Activated CD4-positive, alpha-beta T cell treated with anti-CD3 and anti-CD28 coated beads, Interleukin-2, amount 50 U/mL, for 24 hours (primary cell): ENCODE data around the gene MN1.

Experiments used
- DNase-seq, 2 donors: peaks; one replicate each; pipeline ENCODE4 v3.0.0-alpha.2; 2020; ENCODE audit warnings: low read depth in 1 of 2, low spot score in 1 of 2

The MN1 gene

DNA sequence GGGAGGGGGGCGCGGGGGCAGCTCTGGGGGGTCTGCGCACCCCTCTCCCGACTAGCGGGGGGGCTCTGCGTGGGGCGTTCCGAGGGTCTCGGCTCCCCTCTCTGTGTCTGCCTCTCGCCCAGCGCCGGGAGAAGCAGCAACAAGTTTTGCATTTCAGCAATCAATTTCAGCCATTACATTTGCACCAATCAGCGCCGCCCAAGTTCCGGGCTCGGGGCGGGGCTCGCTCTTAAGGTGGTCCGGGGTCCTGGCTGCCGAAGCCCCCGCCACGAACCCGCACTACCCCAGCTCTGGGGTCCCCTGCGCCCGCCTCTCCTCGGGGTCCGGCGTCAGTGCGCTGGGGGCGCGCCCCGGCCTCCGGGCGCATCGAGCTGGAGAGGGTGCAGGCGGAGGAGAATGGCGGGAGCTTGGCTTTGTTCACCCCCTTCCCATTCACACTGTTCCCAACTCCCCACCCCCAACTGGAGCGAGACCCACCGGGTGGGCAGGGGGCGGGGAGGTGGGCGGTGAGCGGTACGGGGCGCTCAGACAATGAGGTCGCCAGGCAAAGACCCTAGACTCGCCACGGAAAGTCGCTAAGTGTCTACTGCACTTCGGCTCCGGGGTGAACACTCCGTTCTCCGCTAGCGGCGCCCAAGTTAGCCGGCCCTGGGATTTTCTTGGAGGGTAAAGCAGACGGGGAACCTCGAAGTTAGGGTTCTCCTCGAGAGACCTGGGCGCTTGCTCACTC, at the start of gene MN1:
Gene MN1, minus strand, starts transcription at position 141 of the 730 bp plus-strand sequence. CDS start 1,213 bp downstream, outside the sequence.
- peak; percentile 31 to 35 for DNase-seq

DNA sequence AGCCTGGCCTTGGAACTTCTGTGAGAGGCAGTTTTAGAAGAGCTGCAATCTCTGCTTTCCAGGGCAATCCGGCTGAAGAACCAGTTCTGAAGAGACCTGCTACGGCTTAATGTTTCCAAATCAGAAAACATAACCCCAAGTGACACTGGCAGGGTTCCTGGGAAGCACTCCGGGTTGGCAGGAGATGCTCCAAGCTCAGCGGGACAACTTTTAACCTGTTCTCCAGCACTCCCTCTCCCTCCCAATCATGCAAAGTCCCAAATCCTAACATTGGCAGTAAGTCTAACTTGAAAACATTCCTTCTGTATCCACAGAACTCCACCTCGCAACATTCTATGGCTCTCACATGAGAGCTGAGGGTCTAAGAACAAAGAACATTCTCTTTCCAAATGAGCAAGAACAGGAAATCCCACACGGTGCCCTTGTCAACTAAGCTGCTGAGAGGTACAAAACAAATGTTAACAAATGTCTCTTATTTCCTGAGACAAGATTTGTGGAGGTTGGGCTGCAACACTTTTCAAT, 48.5 kb upstream of the MN1 start:
- DNase-seq, result no peak

DNA sequence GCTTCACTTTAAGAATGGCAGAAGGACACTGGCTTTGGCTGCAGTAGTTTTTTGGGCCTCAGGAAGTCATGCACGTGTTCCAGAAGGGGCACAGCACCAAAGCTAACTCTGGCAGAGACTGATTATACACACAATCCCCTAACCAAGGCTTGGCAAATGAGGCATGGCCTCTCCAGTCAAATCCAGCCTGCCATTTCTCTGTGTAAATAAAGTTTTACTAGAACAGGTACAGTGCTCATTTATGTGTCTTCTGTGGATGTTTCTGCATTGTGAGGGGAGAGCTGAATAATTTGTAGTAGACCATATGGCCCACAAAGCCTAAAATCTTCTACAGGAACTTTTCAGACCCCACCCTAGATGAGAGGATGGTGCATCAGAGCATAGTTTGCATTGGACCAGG, 46.4 kb upstream of the MN1 start:
- no peak for DNase-seq

DNA sequence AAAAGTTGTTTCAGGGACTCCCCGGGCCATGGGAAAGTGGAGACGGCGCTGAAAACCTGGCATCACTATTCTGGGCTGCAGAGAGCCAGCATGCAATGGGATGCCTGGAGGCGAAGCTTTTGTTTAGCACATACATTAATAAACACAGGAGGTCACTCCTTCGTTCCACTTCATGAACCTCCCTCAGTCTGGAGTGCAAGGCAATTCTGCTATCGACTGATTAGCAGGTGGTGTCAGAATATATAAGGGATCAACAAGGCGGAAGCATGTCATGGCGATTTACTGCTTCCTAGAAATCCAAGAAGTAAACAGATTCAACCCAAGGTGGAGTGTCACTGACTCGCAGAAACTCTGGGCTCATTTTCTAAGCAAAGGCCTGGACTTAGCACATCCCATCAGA, 45.4 kb upstream of the MN1 start:
- DNase-seq, result no peak

DNA sequence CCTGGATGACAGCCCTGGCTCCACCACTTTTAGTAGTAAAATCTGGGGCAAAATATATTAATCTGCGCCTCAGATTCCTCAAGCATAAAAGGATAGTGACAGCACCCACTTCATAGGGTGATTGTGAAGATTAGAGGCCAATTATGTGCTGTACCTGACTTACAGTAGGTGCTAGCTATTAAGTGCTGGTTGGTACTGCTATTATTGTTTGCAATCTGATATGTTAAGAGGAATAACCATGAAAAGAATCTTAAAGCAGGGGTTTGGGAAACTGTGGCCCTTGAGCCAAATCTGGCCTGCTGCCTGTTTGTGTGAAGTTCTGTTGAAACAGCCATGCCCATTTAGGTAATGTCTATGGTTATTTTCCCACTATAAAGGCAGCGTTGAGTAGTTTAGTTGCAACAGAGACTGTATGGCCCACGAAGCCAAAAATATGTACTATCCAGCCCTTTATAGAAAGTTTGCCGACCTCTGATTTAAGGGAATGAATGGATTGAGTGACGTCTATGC, 44.7 kb upstream of the MN1 start:
- no peak for DNase-seq

DNA sequence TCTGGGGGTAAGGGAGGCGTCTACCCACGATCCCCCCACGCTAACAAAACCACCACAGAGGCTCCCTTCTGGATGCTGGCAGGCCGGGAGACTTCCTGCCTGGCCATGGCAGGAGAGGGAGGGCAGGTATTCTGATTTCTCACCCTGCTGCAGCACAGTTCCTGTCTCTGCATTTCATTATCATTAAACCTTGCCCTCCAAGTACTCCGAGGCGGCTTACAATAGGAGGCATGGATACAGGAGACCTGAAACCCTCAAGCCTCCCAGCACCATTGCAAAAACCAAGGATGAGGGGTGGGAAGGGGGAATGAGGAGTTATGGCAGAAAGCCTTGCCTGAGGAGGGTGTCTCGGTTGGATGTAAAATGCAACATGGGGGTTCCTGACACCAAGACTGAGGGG, 44.1 kb upstream of the MN1 start:
- no peak for DNase-seq

DNA sequence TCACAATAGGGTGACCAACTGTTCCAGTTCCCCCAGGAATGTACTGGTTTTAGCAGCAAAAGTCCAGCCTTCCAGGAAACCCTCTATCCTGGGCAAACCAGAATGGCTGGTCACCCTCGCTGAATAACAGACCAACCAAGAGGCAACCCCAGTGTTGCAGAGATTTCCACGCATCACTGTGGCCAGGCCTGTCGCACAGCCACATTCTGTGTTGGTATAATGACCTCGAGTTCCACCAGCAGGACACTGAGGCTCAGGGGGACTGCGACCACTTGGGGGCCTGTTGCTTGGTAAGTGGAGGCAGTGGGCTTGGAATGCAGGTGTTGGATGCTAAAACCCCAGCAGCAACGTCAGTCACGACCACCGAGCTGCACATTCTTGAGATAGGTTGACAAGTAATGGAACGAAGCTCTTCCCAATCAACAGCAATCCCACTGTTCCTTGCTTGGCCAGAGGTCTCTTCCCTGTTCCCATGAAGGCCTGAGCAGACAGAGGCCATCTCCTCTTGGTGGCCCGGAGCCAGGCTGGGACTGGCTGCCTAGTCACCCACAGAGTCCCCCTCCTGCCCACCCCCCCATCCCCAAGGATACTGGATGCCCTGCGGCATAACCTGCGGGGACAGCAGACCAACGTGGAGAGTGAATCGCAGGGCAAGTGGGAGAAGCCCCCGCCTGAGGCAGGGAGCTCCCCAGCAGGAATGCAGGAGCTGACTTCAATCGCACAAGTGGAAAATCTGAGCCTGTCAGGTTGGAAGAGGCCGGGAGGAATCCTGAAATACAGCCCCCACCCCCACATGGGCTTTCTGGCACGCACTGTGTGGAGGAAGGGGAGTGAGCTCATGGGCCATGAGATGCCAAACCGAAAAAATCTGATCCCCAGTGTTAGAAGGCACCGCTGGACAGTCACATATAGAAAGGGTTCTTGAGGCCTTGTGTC, 43.4 kb upstream of the MN1 start:
- no peak for DNase-seq

DNA sequence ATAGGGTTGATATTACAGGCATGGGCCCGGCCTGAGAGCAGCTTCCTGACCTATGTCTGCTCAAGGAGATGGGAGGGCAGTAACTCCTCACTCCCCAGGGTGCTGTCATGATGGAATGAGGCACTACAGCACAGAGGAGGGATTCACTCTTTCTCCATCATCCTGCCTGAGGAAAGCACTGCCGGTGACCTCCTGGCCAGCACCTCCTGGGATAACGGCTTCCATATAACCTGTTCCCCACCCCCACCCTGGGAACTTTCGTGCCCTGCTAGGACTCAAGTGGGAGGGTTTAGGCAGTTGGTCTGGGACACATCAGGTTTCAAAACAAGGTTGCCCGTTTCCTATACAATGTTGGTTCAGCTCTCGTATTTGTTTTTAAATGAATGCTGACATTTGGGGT, 42.7 kb upstream of the MN1 start:
- no peak for DNase-seq

DNA sequence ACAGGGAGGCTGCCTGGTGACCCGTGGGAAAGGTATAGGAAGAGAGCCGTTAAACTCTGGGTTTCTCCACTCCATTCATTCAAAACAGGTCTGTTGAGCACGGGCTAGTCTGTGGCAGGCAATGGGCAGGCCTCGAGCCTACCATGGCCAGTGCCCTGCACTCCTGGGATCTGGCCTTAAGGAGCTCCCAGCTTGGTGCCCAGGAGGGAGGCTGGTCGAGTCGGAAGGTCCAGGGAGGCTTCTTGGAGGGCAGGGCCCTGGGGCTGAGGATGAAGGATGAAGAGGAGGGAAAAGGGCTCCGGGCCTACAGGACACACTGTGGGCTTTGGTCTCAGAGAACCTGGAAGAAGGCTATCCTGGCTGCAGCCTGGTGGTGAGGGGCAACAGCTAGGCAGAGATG, 41.9 kb upstream of the MN1 start:
- no peak for DNase-seq

DNA sequence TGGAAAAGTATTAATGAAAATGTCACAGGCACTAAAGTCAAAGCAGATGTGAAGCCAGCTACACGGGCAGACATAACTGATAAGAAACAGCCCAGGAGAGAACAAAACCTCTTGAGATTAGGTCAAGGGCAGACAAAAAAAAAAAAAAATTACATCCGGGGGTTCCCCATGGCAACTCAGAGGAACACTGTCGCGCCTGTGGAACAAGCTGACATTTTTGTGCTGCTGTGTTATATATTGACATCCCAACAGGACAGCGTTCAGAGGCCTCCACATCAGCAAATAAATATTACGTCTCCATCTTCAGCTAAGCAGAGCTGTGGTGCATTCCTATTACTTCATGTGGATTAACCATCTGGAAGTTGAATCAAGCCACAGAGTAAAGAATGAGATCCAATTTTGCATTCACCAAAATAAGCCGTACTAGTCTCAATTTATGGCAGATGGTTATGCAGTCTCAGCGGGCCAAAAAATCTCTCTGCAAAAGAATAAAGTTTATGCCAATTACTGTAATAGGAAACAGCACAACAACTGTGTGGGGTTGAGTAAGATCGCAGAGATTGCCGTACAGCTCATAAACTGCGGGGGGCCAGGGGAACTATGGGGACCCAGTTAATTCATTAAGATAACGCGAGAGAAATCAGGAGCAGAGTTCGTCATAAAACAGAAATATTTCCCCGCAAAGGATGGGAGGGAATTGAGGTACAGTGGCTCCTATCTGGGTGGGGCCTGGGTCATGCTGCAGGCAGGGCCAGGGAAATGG, 41.3 kb upstream of the MN1 start:
- DNase-seq, result no peak

DNA sequence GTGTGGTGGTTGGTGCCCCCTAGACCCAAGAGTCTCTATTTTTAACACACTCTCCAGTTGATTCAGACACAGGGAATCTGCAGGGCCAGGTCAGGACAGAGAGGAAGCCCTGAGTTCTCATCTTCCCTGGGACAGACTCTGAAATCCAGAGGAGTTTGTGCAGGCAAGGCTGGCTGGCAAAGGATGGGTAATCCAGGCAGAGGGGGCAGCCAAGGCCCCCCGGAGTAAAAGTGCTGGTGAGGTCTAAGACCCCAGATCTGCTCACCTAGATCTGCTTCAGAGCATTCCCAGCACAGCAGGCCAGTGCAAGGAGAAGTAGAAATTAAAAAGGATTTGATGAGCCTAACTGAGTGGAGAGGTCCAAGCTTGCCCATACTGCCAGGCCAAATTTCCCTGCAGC, 40.6 kb upstream of the MN1 start:
- no peak for DNase-seq

DNA sequence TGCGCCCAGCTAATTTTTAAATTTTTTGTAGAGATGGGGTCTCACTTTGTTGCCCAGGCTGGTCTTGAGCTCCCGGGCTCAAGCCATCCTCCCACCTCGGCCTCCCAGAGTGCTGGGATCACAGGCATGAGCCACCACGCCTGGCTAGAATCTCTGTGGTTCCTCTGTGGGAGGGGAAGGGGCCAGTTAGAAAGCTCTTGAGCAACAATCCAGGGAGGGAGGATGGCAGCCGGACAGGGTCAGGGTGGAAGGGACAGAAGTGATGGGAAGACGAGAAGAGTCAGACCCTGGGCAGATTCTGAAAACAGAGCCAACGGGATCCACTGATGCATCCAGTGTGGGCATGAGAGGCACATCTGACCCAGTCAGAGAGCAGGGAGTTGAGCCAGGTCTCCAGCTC, 38.9 kb upstream of the MN1 start:
- no peak for DNase-seq

DNA sequence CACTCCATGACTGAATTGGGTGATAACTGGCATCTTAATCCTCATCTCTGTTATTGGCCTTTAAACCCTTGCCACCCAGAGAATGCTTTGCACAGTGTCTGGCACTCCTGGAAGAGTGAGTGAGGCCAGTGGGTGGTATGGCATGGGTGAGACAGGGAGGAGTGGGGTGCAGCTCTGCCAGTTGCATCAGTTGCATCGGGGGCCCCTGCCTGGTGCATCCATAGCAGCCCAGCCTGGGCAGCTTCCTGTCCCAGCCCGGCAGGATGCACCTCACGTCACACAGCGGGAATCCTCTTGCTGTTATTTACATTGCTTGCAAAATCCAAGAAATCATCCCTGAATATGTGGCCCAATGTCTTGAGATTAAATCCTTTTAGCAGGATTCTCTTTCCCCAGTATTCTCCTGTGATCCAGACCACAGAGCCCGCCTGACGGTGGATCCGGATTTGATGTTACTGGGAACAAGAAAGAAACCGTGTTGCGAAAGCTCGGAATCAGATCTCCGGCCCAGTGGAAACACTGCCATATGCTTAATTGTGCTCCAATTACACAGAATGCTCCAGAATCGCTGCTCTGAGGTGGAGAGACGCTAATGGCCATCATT, 37.6 kb upstream of the MN1 start:
- DNase-seq, result no peak

DNA sequence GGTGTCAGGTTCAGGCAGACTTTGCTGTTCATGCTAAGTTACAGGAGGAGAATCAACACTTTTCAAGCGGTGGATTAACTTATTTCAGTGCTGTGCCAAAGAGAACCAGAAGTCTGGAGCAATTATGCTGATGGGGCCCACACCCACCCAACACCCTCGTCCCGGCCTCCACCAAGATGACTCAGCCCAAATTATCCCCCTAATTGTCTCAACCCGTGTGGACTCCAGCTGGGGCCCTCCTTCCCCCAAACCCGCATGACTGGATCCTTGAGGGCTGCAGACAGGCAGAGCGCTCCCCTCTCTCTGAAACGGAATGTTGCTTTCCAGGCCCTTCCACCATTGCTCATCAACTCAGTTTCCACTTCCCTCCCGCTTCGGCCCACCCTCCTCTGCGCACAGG, 34.6 kb upstream of the MN1 start:
- no peak for DNase-seq

DNA sequence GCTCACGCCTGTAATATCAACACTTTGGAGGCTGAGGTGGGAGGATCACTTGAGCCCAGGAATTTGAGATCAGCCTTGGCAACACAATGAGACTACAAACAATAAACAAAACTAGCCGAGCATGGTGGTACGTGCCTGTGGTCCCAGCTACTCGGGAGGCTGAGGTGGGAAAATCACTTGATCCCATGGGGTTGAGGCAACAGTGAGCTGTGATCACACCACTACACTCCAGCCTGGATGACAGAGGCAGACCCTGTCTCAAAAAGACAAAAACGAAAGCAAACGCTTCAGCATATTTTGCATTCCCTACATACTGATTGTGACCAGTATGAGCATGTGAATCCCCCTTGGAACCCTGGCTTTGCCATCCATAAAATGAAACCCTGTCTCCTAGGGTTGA, 33.9 kb upstream of the MN1 start:
- no peak for DNase-seq

DNA sequence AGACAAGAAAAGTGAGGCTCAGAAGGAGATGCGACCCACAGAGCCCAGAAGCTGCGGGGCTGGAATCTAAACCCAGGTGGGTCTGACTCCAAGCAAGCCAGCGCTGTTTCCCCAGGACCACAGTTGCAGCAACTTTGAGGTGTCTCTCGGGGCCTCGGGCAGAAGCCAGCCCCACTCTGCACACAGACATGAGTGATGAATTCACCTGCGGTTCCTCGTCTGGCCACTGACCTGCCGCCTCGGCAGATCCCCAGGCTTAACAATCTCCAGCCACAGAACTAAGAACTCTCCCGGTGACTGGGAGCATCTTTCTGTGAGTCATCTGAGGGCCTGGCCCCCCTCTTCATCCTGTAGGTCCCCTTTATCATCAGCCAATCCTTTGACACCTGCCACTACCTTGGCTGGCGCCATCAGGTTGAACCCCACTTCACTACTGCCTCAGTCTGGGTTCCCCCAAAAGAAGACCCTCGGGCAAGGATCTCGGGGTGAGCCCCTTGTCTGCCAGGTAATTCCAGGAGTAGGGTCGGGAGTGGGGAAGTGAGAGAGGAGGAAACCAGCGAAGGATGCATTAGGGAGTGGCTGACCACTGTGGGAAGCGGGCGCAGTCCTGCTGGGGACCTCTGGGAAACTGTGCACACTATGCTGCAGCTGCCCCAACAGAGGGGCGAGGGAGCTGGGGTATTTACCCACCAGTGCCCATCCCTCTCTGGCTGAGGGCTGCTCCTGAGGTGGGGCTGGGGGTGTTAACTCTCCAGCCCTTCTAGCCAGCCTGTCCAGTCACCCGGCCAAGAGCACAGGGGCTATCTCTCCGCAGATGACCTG, 33.0 kb upstream of the MN1 start:
- DNase-seq, result no peak

DNA sequence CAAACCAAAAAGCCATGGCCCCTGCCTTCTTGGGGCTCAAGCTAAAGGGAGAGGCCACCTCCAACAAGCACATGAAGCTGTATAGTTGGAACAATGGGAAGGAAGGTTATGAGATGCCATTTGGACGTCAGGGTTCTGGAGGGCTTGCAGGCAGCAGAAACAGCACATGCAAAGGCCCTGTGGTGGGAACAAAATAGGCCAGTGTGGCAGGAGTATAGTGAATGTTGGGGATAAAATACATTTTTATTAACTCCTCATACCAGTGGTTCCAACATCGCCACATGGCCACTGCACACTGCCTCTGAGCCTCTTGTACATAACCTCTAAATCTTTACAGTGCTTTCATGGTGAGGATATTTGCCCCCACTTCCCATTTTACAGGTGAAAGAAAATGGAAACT, 32.2 kb upstream of the MN1 start:
- no peak for DNase-seq

DNA sequence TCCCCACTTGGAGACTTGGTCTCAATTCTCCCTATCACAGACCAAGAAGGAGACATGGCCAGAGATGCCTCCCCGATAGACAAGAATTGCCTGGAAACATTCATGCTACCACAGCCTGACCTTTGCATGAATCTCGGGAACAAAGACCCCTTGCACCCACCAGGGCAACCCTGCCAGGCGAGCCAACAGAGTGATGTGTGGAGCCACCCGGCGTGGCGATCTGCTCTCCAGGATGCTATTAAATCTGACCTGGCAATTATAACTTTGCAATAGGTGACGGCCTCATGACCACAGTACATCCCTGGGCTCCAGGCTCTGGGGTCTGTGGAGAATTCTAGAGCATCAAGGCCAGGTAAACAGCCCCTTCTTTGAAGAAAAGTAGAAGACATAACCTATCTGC, 31.1 kb upstream of the MN1 start:
- no peak for DNase-seq

DNA sequence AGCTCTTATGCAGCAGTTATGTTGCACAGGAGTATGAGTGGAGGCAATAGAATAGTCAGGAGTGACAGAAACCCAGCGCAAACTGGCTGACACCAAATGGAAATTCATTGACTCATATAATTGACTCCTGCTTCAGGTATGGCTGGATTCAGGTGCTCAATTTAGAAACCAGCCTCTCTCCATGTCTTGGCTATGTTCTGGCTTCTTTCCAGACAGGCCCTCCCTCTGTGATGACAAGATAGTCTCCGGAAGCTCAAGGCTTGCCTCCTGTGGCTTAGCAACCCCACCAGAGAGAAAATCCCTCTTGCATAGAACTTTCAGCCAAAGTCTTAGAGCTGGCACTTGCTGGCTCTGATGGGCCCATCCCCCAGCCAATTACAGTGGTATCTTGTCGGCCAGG, 28.1 kb upstream of the MN1 start:
- DNase-seq, result no peak
